Measurements from ENCODE around the gene CDK5RAP3.

CDK5RAP3 gene

DNA sequence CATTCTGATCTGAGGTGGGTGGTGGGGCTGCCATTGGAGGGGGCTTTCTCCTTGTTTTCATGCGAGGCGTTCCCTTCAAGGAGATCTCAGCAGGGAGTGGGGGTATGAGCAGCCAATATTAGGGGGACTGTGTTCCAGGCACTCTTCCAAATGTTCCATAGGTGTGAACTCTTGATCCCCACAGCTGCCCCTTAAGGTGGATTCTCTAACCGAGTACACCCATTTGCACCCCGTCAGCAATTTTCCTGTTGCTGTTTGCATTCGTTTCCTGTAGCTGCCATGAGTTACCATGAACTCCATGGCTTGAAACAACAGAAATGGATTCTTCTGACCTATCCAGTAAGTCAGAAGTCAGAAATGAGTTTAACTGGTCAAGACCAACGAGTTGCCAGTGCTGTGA is 9.5 kb upstream of the CDK5RAP3 start:
- Histone ChIP-seq H3K9me2 (replicated peaks; ENCODE audit: low read depth, low read length) (no peaks in the 10 kb centered on the region), H4K20me1 (ENCODE audit: insufficient read depth, low read length, poor library complexity, severe bottlenecking) (no peaks in the 10 kb centered on the region), H3K4me2 (ENCODE audit: low read depth, low read length, poor library complexity, severe bottlenecking) (no peak overlapping the region), H3K4me1 (ENCODE audit: insufficient read depth, low read length, poor library complexity, severe bottlenecking) (no peaks in the 10 kb centered on the region), H2AFZ (ENCODE audit: low read length) (no peak overlapping the region), H3K9me3 (ENCODE audit: insufficient read depth, low read depth, low read length) (no peaks in the 10 kb centered on the region), H3K4me3 (ENCODE audit: low read length, poor library complexity, severe bottlenecking) (no peak overlapping the region), H3K79me2 (ENCODE audit: insufficient read depth, low read length) (no peaks in the 10 kb centered on the region), H3K9ac (ENCODE audit: low read depth, low read length, poor library complexity, severe bottlenecking) (no peak overlapping the region), H3K36me3 (ENCODE audit: insufficient read depth, low read length) (no peaks in the 10 kb centered on the region), H3K27me3 (ENCODE audit: insufficient read depth, low read length, poor library complexity, severe bottlenecking) (no peaks in the 10 kb centered on the region), H3F3A (ENCODE audit: low read depth) (no peaks in the 10 kb centered on the region)
- TF ChIP-seq EZH2phosphoT487 (IDR thresholded peaks at IDR 0.05; ENCODE audit: borderline replicate concordance) = no peak
- TF ChIP-seq, protein P1, sequence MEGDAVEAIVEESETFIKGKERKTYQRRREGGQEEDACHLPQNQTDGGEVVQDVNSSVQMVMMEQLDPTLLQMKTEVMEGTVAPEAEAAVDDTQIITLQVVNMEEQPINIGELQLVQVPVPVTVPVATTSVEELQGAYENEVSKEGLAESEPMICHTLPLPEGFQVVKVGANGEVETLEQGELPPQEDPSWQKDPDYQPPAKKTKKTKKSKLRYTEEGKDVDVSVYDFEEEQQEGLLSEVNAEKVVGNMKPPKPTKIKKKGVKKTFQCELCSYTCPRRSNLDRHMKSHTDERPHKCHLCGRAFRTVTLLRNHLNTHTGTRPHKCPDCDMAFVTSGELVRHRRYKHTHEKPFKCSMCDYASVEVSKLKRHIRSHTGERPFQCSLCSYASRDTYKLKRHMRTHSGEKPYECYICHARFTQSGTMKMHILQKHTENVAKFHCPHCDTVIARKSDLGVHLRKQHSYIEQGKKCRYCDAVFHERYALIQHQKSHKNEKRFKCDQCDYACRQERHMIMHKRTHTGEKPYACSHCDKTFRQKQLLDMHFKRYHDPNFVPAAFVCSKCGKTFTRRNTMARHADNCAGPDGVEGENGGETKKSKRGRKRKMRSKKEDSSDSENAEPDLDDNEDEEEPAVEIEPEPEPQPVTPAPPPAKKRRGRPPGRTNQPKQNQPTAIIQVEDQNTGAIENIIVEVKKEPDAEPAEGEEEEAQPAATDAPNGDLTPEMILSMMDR (conservative IDR thresholded peaks at IDR 0.05; ENCODE audit: low read length) = no peak

DNA sequence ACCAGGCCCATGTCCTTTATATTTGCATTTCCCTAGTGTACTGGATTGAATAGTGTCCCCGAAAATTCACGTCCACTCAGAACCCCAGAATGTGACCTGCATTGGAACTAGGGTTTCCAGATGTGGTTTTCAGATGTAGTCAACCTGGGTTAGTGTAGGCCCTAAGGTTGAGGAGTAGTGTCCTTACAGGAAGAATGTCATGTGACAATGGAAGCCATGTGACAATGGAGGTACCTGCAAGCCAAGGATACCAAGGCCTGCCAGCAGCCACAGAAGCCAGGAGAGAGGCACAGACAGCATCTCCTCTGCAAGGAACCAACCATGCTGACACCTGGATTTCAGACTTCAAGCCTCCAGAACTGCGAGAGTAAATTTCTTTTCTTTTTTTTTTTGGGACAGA is 8.0 kb upstream of the CDK5RAP3 start:
- no peaks in the 10 kb centered on the region for H3K79me2 ChIP-seq (ENCODE audit: insufficient read depth, low read length)
- no peaks in the 10 kb centered on the region for H3F3A ChIP-seq (ENCODE audit: low read depth)
- no peak overlapping the region for H3K9ac ChIP-seq (ENCODE audit: low read depth, low read length, poor library complexity, severe bottlenecking)
- H3K9me2 ChIP-seq (replicated peaks; ENCODE audit: low read depth, low read length) = no peaks in the 10 kb centered on the region
- no peaks in the 10 kb centered on the region for H3K4me1 ChIP-seq (ENCODE audit: insufficient read depth, low read length, poor library complexity, severe bottlenecking)
- H3K4me3 ChIP-seq (ENCODE audit: low read length, poor library complexity, severe bottlenecking) = no peak overlapping the region
- H3K9me3 ChIP-seq (ENCODE audit: insufficient read depth, low read depth, low read length) = no peaks in the 10 kb centered on the region
- no peak overlapping the region for H3K4me2 ChIP-seq (ENCODE audit: low read depth, low read length, poor library complexity, severe bottlenecking)
- TF ChIP-seq, protein P1 (conservative IDR thresholded peaks at IDR 0.05; ENCODE audit: low read length) = no peak
- TF ChIP-seq EZH2phosphoT487 (IDR thresholded peaks at IDR 0.05; ENCODE audit: borderline replicate concordance) = no peak
- H4K20me1 ChIP-seq (ENCODE audit: insufficient read depth, low read length, poor library complexity, severe bottlenecking) = no peaks in the 10 kb centered on the region
- no peak overlapping the region for H2AFZ ChIP-seq (ENCODE audit: low read length)
- H3K36me3 ChIP-seq (ENCODE audit: insufficient read depth, low read length) = no peaks in the 10 kb centered on the region
- H3K27me3 ChIP-seq (ENCODE audit: insufficient read depth, low read length, poor library complexity, severe bottlenecking) = no peaks in the 10 kb centered on the region

- H3K79me2 ChIP-seq (ENCODE audit: insufficient read depth, low read length) = no peaks in the 10 kb centered on the region
Measured at GRCh38 chr17:47964856-47965255, 6.1 kb upstream of the CDK5RAP3 start.

More at GRCh38 chr17:47964856-47965255, 6.1 kb upstream of the CDK5RAP3 start:
- no peak for TF ChIP-seq EZH2phosphoT487 (IDR thresholded peaks at IDR 0.05; ENCODE audit: borderline replicate concordance)
- TF ChIP-seq, protein P1 (conservative IDR thresholded peaks at IDR 0.05; ENCODE audit: low read length) = no peak
- Histone ChIP-seq H3K9me3 (ENCODE audit: insufficient read depth, low read depth, low read length) (no peaks in the 10 kb centered on the region), H3K4me2 (ENCODE audit: low read depth, low read length, poor library complexity, severe bottlenecking) (no peak overlapping the region), H2AFZ (ENCODE audit: low read length) (no peak overlapping the region), H3F3A (ENCODE audit: low read depth) (no peaks in the 10 kb centered on the region), H4K20me1 (ENCODE audit: insufficient read depth, low read length, poor library complexity, severe bottlenecking) (no peaks in the 10 kb centered on the region), H3K27me3 (ENCODE audit: insufficient read depth, low read length, poor library complexity, severe bottlenecking) (no peaks in the 10 kb centered on the region), H3K9ac (ENCODE audit: low read depth, low read length, poor library complexity, severe bottlenecking) (no peak overlapping the region), H3K4me1 (ENCODE audit: insufficient read depth, low read length, poor library complexity, severe bottlenecking) (peaks cover under 1% of the 10 kb centered on the region), H3K4me3 (ENCODE audit: low read length, poor library complexity, severe bottlenecking) (no peak overlapping the region), H3K36me3 (ENCODE audit: insufficient read depth, low read length) (no peaks in the 10 kb centered on the region), H3K9me2 (replicated peaks; ENCODE audit: low read depth, low read length) (no peaks in the 10 kb centered on the region)

All from Loucy (cell line).